Breast epithelium (tissue), 4 donors: ENCODE results near the gene GPT2. TPM values are rescaled to one million over a fixed set of nuclear protein-coding genes. Genes with fewer than 3 reads are reported as not detected.

ENCODE experiments used
- DNase-seq, 2 donors: peaks; one replicate each; pipeline ENCODE4 v3.0.0-alpha.2; 2019; ENCODE audit warnings: low spot score in 2 of 2
- H3K27ac ChIP-seq, 2 donors: fragments of 200-600 bp; sonication (generic) in 1 of 2; one replicate each; pipeline ENCODE4 v1.5.1; 2016 to 2019; ENCODE audit warnings: mild to moderate bottlenecking in 1 of 2
- H3K27me3 ChIP-seq, 2 donors: fragments of 200-600 bp; sonication (generic) in 1 of 2; one replicate each; pipeline versions ENCODE4 v1.5.1 to v1.6.0; 2017 to 2019; ENCODE audit warnings: control low read depth in 1 of 2, mild to moderate bottlenecking in 1 of 2
- H3K36me3 ChIP-seq: fragments of 200-600 bp; one replicate; pipeline ENCODE4 v1.5.1; 2019
- H3K4me1 ChIP-seq, 2 donors: fragments of 200-600 bp; sonication (generic); one replicate each; pipeline ENCODE4 v1.5.1; 2016 to 2019; ENCODE audit warnings: control low read depth in 1 of 2
- H3K4me3 ChIP-seq, 3 donors: fragments of 200-600 bp; sonication (generic); 1 replicate in 2 of 3; 2 replicates in 1 of 3; pipeline ENCODE4 v1.5.1; 2016 to 2019; ENCODE audit warnings: mild to moderate bottlenecking in 3 of 3, moderate library complexity in 2 of 3
- H3K9me3 ChIP-seq, 2 donors: fragments of 200-600 bp; sonication (generic) in 1 of 2; one replicate each; pipeline ENCODE4 v1.5.1; 2016 to 2019; ENCODE audit warnings: control low read depth in 1 of 2
- CTCF ChIP-seq, 3 donors: fragments of 450-650 bp; IDR thresholded peaks; one replicate each; pipeline ENCODE4 v1.5.1; 2016 to 2017; ENCODE audit warnings: antibody characterized with exemption in 3 of 3, mild to moderate bottlenecking in 3 of 3, moderate library complexity in 3 of 3
- POLR2A ChIP-seq: fragments of 450-650 bp; IDR thresholded peaks from one replicate; pipeline ENCODE4 v1.6.1; 2016; ENCODE audit warnings: antibody characterized with exemption, mild to moderate bottlenecking, moderate library complexity
- POLR2AphosphoS5 ChIP-seq, 3 donors: sonication (generic); formaldehyde crosslinking; IDR thresholded peaks; one replicate each; pipeline ENCODE4 v1.6.1; 2017; ENCODE audit warnings: antibody characterized with exemption in 3 of 3
- intact Hi-C: fragments of 100-400 bp; cut with DNase I; formaldehyde crosslinking; loops from one replicate; pipeline ENCODE4 v1.15.1; 2023; ENCODE audit warnings: low total_unique reads
- total RNA-seq, 3 donors: library from RNA; depleted of rRNA; stranded (reverse); fragments of >200 nt; gene quantifications; one replicate each; pipeline ENCODE4 v1.1.0, GENCODE V29; 2016

The GPT2 gene
- 10 to 100 TPM; 17.4 to 56.2 (median 21.7) TPM for total RNA-seq

- no peak for TF ChIP-seq POLR2A
- peak in 1 of 3 donors; percentile 31 for TF ChIP-seq CTCF (IDR thresholded peaks at IDR 0.05)
- TF ChIP-seq POLR2AphosphoS5 (IDR thresholded peaks at IDR 0.05) = peak in 2 of 3 donors; percentile 55 to 66
- intact Hi-C loops = no loop called here
- peak; percentile 92 to 94 for DNase-seq
These were observed at the start of gene GPT2 for GRCh38 chr16:46883690-46884512. Gene GPT2 (plus strand): TSS chr16:46884362. CDS start chr16:46884716, 354 bp downstream.

GRCh38 chr16:46836534-46837530 lies 47.3 kb upstream of the GPT2 start:
- no peak for TF ChIP-seq POLR2AphosphoS5 (IDR thresholded peaks at IDR 0.05)
- TF ChIP-seq POLR2A = no peak
- no peak for TF ChIP-seq CTCF (IDR thresholded peaks at IDR 0.05)
- intact Hi-C loops = loop anchor here (1.0 to 5.0 kb wide), 2 partner anchors 81 to 1670 kb away; no protein-coding TSS in a partner anchor
- Histone ChIP-seq H3K27ac (no peak overlapping the region), H3K36me3 (no peaks in the 10 kb centered on the region), H3K9me3 (no peaks in the 10 kb centered on the region), H3K4me3 (no peak overlapping the region), H3K27me3 (no peaks in the 10 kb centered on the region), H3K4me1 (no peaks in the 10 kb centered on the region)
- no peak for DNase-seq

More at GRCh38 chr16:46883690-46884512, at the start of gene GPT2:
- H3K9me3 ChIP-seq = no peaks in the 10 kb centered on the region
- H3K27me3 ChIP-seq = no peaks in the 10 kb centered on the region
- peak within 1 kb of the TSS; percentile 39 to 76 for H3K27ac ChIP-seq
- no peaks in the 10 kb centered on the region for H3K36me3 ChIP-seq
- peak within 1 kb of the TSS; percentile 72 to 85 (median 76) for H3K4me3 ChIP-seq
- peaks cover 0 to 5% of the 10 kb centered on the region in 2 donors for H3K4me1 ChIP-seq

GRCh38 chr16:46839986-46840443 lies 44.1 kb upstream of the GPT2 start:
- TF ChIP-seq CTCF (IDR thresholded peaks at IDR 0.05) (no peak), POLR2A (no peak), POLR2AphosphoS5 (IDR thresholded peaks at IDR 0.05) (no peak)
- H3K9me3 ChIP-seq = no peaks in the 10 kb centered on the region
- no peak overlapping the region for H3K4me3 ChIP-seq
- no peak overlapping the region for H3K27ac ChIP-seq
- H3K36me3 ChIP-seq = no peaks in the 10 kb centered on the region
- peaks cover 0 to 9% of the 10 kb centered on the region in 2 donors for H3K27me3 ChIP-seq
- no peaks in the 10 kb centered on the region for H3K4me1 ChIP-seq
- intact Hi-C loops = loop anchor here (5.0 kb wide), 1 partner anchor 1667 kb away; no protein-coding TSS in a partner anchor
- DNase-seq = no peak

- no peak for DNase-seq
- Histone ChIP-seq H3K36me3 (no peaks in the 10 kb centered on the region), H3K4me3 (no peak overlapping the region), H3K4me1 (no peaks in the 10 kb centered on the region), H3K9me3 (no peaks in the 10 kb centered on the region), H3K27ac (no peak overlapping the region), H3K27me3 (peaks cover 0 to 9% of the 10 kb centered on the region in 2 donors)
- intact Hi-C loops = no loop called here
- TF ChIP-seq POLR2A = no peak
These were observed 41.8 kb upstream of the GPT2 start for GRCh38 chr16:46842192-46842895.
